Measurements from ENCODE around the gene UBQLN4. TPM values are rescaled to one million over a fixed set of nuclear protein-coding genes. Genes with fewer than 3 reads are reported as not detected.

Gene UBQLN4
- total RNA-seq, 3 donors from 2014 or later (not counting 1 experiment from before 2014, with no cell fraction given): 14.4 to 23.5 (median 23.5) TPM

DNA sequence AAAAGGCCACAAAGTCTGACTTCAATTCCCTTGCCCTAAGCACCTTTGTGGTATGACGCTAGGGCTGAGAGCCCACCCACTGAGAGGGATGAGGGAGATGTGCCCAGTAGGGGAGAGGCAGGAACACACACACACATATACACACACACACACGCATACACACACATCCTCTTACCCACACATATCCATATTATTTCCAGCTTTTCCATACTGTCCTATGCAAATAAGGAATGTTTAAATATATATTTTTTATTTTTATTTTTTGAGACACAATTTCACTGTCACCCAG, 10.3 kb upstream of the UBQLN4 start:
- Histone ChIP-seq H3K9me3 (ENCODE audit: control insufficient read depth, insufficient read depth, low read length) (no peaks in the 10 kb centered on the region), H3K4me3 (ENCODE audit: low read length) (no peak overlapping the region), H3K27me3 (ENCODE audit: control insufficient read depth, insufficient read depth, low read length) (no peaks in the 10 kb centered on the region), H3K36me3 (ENCODE audit: control insufficient read depth, insufficient read depth, low read length) (no peaks in the 10 kb centered on the region), H3K4me1 (ENCODE audit: control insufficient read depth, insufficient read depth, low read length) (no peaks in the 10 kb centered on the region), H3K27ac (ENCODE audit: low read length) (no peak overlapping the region)
- TF ChIP-seq CTCF (IDR thresholded peaks at IDR 0.05): no peak
- no CpG with 5 or more reads among the region's 2 CpGs for WGBS (ENCODE audit: insufficient coverage)
- DNase-seq: no peak
- peaks cover 0 to 14% of the 10 kb centered on the region in 2 donors for H3K4me1 Mint-ChIP-seq
- H3K27ac Mint-ChIP-seq: no peak overlapping the region
- no peak for ATAC-seq
- no peaks in the 10 kb centered on the region for H3K27me3 Mint-ChIP-seq (ENCODE audit: low read depth in 2 of 2)
- intact Hi-C loops (cut with micrococcal nuclease): no loop called here
- no peaks in the 10 kb centered on the region for H3K36me3 Mint-ChIP-seq
- no peaks in the 10 kb centered on the region for H3K9me3 Mint-ChIP-seq
- no peak overlapping the region for H3K4me3 Mint-ChIP-seq

- H3K4me1 Mint-ChIP-seq: peaks cover 0 to 14% of the 10 kb centered on the region in 2 donors
- intact Hi-C loops (cut with micrococcal nuclease): no loop called here
- DNase-seq (no peak), ATAC-seq (no peak)
- TF ChIP-seq CTCF (IDR thresholded peaks at IDR 0.05): no peak
- no peaks in the 10 kb centered on the region for H3K9me3 Mint-ChIP-seq
- H3K36me3 Mint-ChIP-seq: no peaks in the 10 kb centered on the region
- H3K36me3 ChIP-seq (ENCODE audit: control insufficient read depth, insufficient read depth, low read length): no peaks in the 10 kb centered on the region
- no peak overlapping the region for H3K4me3 Mint-ChIP-seq
- H3K27me3 Mint-ChIP-seq (ENCODE audit: low read depth in 2 of 2): no peaks in the 10 kb centered on the region
- H3K27ac ChIP-seq (ENCODE audit: low read length): no peak overlapping the region
- no peaks in the 10 kb centered on the region for H3K4me1 ChIP-seq (ENCODE audit: control insufficient read depth, insufficient read depth, low read length)
- H3K4me3 ChIP-seq (ENCODE audit: low read length): no peak overlapping the region
- no peaks in the 10 kb centered on the region for H3K27me3 ChIP-seq (ENCODE audit: control insufficient read depth, insufficient read depth, low read length)
- 97% methylated on average over 3 of the region's 3 CpGs for WGBS (ENCODE audit: insufficient coverage)
- H3K27ac Mint-ChIP-seq: no peak overlapping the region
- H3K9me3 ChIP-seq (ENCODE audit: control insufficient read depth, insufficient read depth, low read length): no peaks in the 10 kb centered on the region
Measured at GRCh38 chr1:156062189-156062588, 8.6 kb upstream of the UBQLN4 start.

- H3K4me3 Mint-ChIP-seq: no peak within 1 kb of the TSS
- Histone ChIP-seq H3K4me3 (ENCODE audit: low read length) (no peak within 1 kb of the TSS), H3K4me1 (ENCODE audit: control insufficient read depth, insufficient read depth, low read length) (no peaks in the 10 kb centered on the region), H3K36me3 (ENCODE audit: control insufficient read depth, insufficient read depth, low read length) (no peaks in the 10 kb centered on the region), H3K27ac (ENCODE audit: low read length) (no peak within 1 kb of the TSS), H3K27me3 (ENCODE audit: control insufficient read depth, insufficient read depth, low read length) (no peaks in the 10 kb centered on the region), H3K9me3 (ENCODE audit: control insufficient read depth, insufficient read depth, low read length) (no peaks in the 10 kb centered on the region)
- no peak for ATAC-seq
- WGBS (ENCODE audit: insufficient coverage): 87% methylated on average over 11 of the region's 11 CpGs
- TF ChIP-seq CTCF (IDR thresholded peaks at IDR 0.05): no peak
- DNase-seq: no peak
- H3K9me3 Mint-ChIP-seq: no peaks in the 10 kb centered on the region
- intact Hi-C loops (cut with micrococcal nuclease): no loop called here
- H3K4me1 Mint-ChIP-seq: peaks cover 5 to 13% of the 10 kb centered on the region in 2 donors
- H3K27me3 Mint-ChIP-seq (ENCODE audit: low read depth in 2 of 2): no peaks in the 10 kb centered on the region
- no peaks in the 10 kb centered on the region for H3K36me3 Mint-ChIP-seq
- H3K27ac Mint-ChIP-seq: no peak within 1 kb of the TSS
Measured at GRCh38 chr1:156060937-156061636, 7.5 kb upstream of the UBQLN4 start, which contains the start of gene RAB25. TSS of gene RAB25 (plus strand) at chr1:156061160. CDS start at chr1:156061401, 241 bp downstream.

DNA sequence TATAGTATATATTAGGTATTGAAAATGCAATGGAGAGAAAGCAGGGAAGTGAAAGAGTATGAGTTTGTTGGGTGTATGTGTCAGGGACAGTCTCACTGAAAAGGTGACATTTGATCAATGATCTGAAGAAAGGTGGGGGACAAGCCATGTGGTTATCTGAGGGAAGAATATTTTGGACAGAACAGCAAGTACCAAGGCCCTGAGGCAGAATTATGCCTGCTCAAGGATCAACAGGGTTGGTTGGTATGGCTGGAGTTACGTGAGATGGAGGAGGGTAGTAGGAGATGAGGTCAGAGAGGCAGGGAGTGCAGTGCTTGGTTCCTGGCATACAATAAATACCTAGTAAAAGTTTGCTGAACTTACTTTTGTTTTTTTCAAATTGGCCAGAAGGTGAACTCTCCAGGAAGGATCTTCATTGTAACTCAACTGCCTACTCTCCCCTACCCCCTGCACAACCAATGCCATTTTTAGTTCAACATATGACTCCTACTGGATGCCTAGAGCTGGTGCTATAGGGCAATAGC, 2.8 kb upstream of the UBQLN4 start:
- ATAC-seq (no peak), DNase-seq (no peak)
- Mint-ChIP-seq H3K9me3 (no peaks in the 10 kb centered on the region), H3K27ac (no peak overlapping the region), H3K4me1 (peaks cover 28 to 33% of the 10 kb centered on the region in 2 donors), H3K27me3 (ENCODE audit: low read depth in 2 of 2) (no peaks in the 10 kb centered on the region), H3K36me3 (no peaks in the 10 kb centered on the region), H3K4me3 (peak overlapping the region; percentile 18)
- intact Hi-C loops (cut with micrococcal nuclease): no loop called here
- H3K27me3 ChIP-seq (ENCODE audit: control insufficient read depth, insufficient read depth, low read length): no peaks in the 10 kb centered on the region
- 100% methylated on average over 1 of the region's 1 CpG for WGBS (ENCODE audit: insufficient coverage)
- no peaks in the 10 kb centered on the region for H3K36me3 ChIP-seq (ENCODE audit: control insufficient read depth, insufficient read depth, low read length)
- no peak for TF ChIP-seq CTCF (IDR thresholded peaks at IDR 0.05)
- H3K4me1 ChIP-seq (ENCODE audit: control insufficient read depth, insufficient read depth, low read length): peaks cover 27% of the 10 kb centered on the region
- H3K4me3 ChIP-seq (ENCODE audit: low read length): no peak overlapping the region
- no peaks in the 10 kb centered on the region for H3K9me3 ChIP-seq (ENCODE audit: control insufficient read depth, insufficient read depth, low read length)
- no peak overlapping the region for H3K27ac ChIP-seq (ENCODE audit: low read length)

Data from natural killer cell (primary cell).